ENCODE results near the gene LIM2. TPM values are rescaled to one million over a fixed set of nuclear protein-coding genes. Genes with fewer than 3 reads are reported as not detected.

LIM2 gene
- total and polyA plus RNA-seq, 2 of the 8 experiments (the other 6 are each of a cell fraction or from before 2014, with no cell fraction given) = not detected

GRCh38 chr19:51389143-51389542, 1.4 kb upstream of the LIM2 start:
- Histone ChIP-seq H3K4me3 (ENCODE audit: extremely low read depth in 1 of 4, insufficient read depth in 2 of 4, low read depth in 3 of 4, low read length in 4 of 4) (no peak overlapping the region), H3K23ac (ENCODE audit: insufficient read length) (no peak overlapping the region), H2BK5ac (ENCODE audit: low read depth, low read length) (no peak overlapping the region), H4K20me1 (replicated peaks in 1 of 2; ENCODE audit: control insufficient read depth in 1 of 2, insufficient read depth in 2 of 2, low read length in 2 of 2) (no peaks in the 10 kb centered on the region), H3K79me2 (ENCODE audit: control insufficient read depth in 1 of 2, insufficient read depth in 2 of 2, low read length in 2 of 2) (no peaks in the 10 kb centered on the region), H3K18ac (ENCODE audit: extremely low read depth, low read length) (no peak overlapping the region), H3K9me3 (ENCODE audit: insufficient read depth in 2 of 2, low read depth in 1 of 2, low read length in 1 of 2) (no peaks in the 10 kb centered on the region), H3K23me2 (ENCODE audit: low read depth, low read length) (peaks cover 4% of the 10 kb centered on the region; the same call in 1 of the 2 replicates), H2BK15ac (ENCODE audit: low read length) (no peak overlapping the region), H3K27me3 (replicated peaks in 1 of 4; ENCODE audit: control insufficient read depth in 3 of 4, extremely low read depth in 1 of 4, insufficient read depth in 3 of 4, low read length in 3 of 4) (no peaks in the 10 kb centered on the region), H3K4ac (replicated peaks; ENCODE audit: insufficient read length, low read depth, low read length) (no peak overlapping the region), H3K79me1 (ENCODE audit: low read depth, low read length) (no peaks in the 10 kb centered on the region), H3K4me1 (replicated peaks in 1 of 4; ENCODE audit: control insufficient read depth in 3 of 4, insufficient read depth in 4 of 4, low read length in 3 of 4) (peaks cover 0 to 4% (median under 1%) of the 10 kb centered on the region in 4 experiments; a peak in 4 of 7 replicates), H3K4me2 (ENCODE audit: insufficient read depth in 1 of 2, low read depth in 2 of 2, low read length in 2 of 2) (no peak overlapping the region), H4K91ac (replicated peaks; ENCODE audit: insufficient read length, low read length) (no peak overlapping the region), H3K56ac (replicated peaks; ENCODE audit: insufficient read length, low read depth, low read length) (no peak overlapping the region), H2BK12ac (ENCODE audit: low read depth, low read length) (no peak overlapping the region), H3K14ac (ENCODE audit: insufficient read length) (no peak overlapping the region), H2AK5ac (ENCODE audit: low read depth, low read length) (no peak overlapping the region; the same call in 1 of the 2 replicates), H3K9ac (replicated peaks in 1 of 4; ENCODE audit: extremely low read depth in 1 of 4, low read depth in 3 of 4, low read length in 3 of 4) (no peak overlapping the region), H2AFZ (ENCODE audit: low read length) (no peak overlapping the region), H2BK20ac (ENCODE audit: low read length) (no peak overlapping the region), H4K5ac (ENCODE audit: insufficient read length, low read depth, low read length) (no peak overlapping the region), H4K8ac (ENCODE audit: extremely low read depth, insufficient read depth, low read length) (no peak overlapping the region), H2BK120ac (replicated peaks; ENCODE audit: low read depth, low read length) (no peak overlapping the region), H3K36me3 (ENCODE audit: control insufficient read depth in 2 of 4, insufficient read depth in 4 of 4, low read length in 3 of 4) (no peaks in the 10 kb centered on the region), H3K27ac (ENCODE audit: low read depth, low read length) (no peak overlapping the region)
- ChIA-PET CTCF (ENCODE audit: partially characterized antibody) (interaction anchor here (0.8 to 1.9 kb wide), 4 partner anchors 19 to 93 kb away, joined by 3 to 7 read pairs (median 4); no protein-coding TSS in a partner anchor), POLR2A (ENCODE audit: partially characterized antibody) (interaction anchor here (1.0 to 1.2 kb wide), 2 partner anchors 9 to 24 kb away, joined by 3 to 4 read pairs; no protein-coding TSS in a partner anchor)
- FAIRE-seq = no peak
- WGBS, 2 experiments (ENCODE audit: extremely low coverage in 1 of 2, insufficient coverage in 1 of 2, insufficient read length in 1 of 2, insufficient replicate concordance in 2 of 2, low coverage in 1 of 2, low lambda C conversion rate in 2 of 2, missing lambda C conversion rate in 1 of 2) = 94% methylated on average over 12 of the region's 14 CpGs; no CpG with 5 or more reads in 1 of the 2 experiments
- DNase-seq (ENCODE audit: low read depth in 1 of 2, low spot score in 2 of 2) = no peak
- TF ChIP-seq GTF2F1 (IDR thresholded peaks at IDR 0.05; ENCODE audit: borderline replicate concordance, low read depth, low read length) (no peak), CTBP2 (IDR thresholded peaks at IDR 0.05; ENCODE audit: borderline replicate concordance, insufficient read depth, insufficient read length, low read length) (no peak), PHF8 (conservative IDR thresholded peaks at IDR 0.05; ENCODE audit: low read depth, low read length) (no peak), CHD1 (IDR thresholded peaks at IDR 0.05; ENCODE audit: low read depth, low read length) (no peak), SIRT6 (IDR thresholded peaks at IDR 0.05; ENCODE audit: low read length) (no peak), CEBPB (IDR thresholded peaks at IDR 0.05; ENCODE audit: low read depth, low read length) (no peak), CBX8 (IDR thresholded peaks at IDR 0.05; ENCODE audit: borderline replicate concordance, low read depth, low read length) (no peak), BACH1 (IDR thresholded peaks at IDR 0.05; ENCODE audit: low read length) (no peak)
- TF ChIP-seq, protein P1, sequence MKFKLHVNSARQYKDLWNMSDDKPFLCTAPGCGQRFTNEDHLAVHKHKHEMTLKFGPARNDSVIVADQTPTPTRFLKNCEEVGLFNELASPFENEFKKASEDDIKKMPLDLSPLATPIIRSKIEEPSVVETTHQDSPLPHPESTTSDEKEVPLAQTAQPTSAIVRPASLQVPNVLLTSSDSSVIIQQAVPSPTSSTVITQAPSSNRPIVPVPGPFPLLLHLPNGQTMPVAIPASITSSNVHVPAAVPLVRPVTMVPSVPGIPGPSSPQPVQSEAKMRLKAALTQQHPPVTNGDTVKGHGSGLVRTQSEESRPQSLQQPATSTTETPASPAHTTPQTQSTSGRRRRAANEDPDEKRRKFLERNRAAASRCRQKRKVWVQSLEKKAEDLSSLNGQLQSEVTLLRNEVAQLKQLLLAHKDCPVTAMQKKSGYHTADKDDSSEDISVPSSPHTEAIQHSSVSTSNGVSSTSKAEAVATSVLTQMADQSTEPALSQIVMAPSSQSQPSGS (IDR thresholded peaks at IDR 0.05; ENCODE audit: low read length) = no peak

All from H1 (cell line).